ENCODE measurements around the gene FBN1. TPM values are rescaled to one million over a fixed set of nuclear protein-coding genes. Genes with fewer than 3 reads are reported as not detected.

FBN1 gene
- total and polyA plus RNA-seq, 10 of the 15 experiments (the other 5 are each of a cell fraction or from before 2014, with no cell fraction given), result 2.2 to 15.3 (median 7.0) TPM

- ChIA-PET RAD21 (ENCODE audit: unreplicated experiment) (interaction anchor here (1.0 to 1.4 kb wide), 4 partner anchors 48 to 289 kb away, joined by 3 to 5 read pairs (median 4); no protein-coding TSS in a partner anchor), POLR2A (no interaction called here), CTCF (interaction anchor here (0.9 kb wide), 1 partner anchor 286 kb away, joined by 6 read pairs; no protein-coding TSS in a partner anchor), SMC1A (ENCODE audit: uncharacterized antibody, unreplicated experiment) (interaction anchor here (1.2 kb wide), 1 partner anchor 162 kb away, joined by 3 read pairs; no protein-coding TSS in a partner anchor)
- Histone ChIP-seq H3K79me2 (ENCODE audit: control insufficient read depth, insufficient read depth, low read length) (peaks cover 13% of the 10 kb centered on the region), H4K20me1 (ENCODE audit: control insufficient read depth, insufficient read depth) (no peaks in the 10 kb centered on the region), H3K27me3 (replicated peaks in 1 of 2; ENCODE audit: control insufficient read depth in 2 of 2, insufficient read depth in 2 of 2, low read length in 1 of 2) (no peaks in the 10 kb centered on the region), H3K27ac (ENCODE audit: control insufficient read depth, insufficient read depth) (peak overlapping the region; percentile 56), H3K4me3 (peak overlapping the region; percentile 79), H2AFZ (ENCODE audit: control insufficient read depth, low read depth, low read length) (peak overlapping the region; percentile 60), H3K4me2 (ENCODE audit: control insufficient read depth, insufficient read depth) (peak overlapping the region; percentile 81), H3K9me3 (replicated peaks; ENCODE audit: control insufficient read depth, insufficient read depth, low read length) (no peaks in the 10 kb centered on the region), H3K4me1 (ENCODE audit: control insufficient read depth, insufficient read depth, low read length) (peaks cover 8% of the 10 kb centered on the region; the same call in 1 of the 2 replicates), H3K9ac (ENCODE audit: control insufficient read depth, insufficient read depth, low read length) (peak overlapping the region; percentile 85), H3K36me3 (ENCODE audit: control insufficient read depth in 2 of 2, insufficient read depth in 2 of 2, low read length in 1 of 2) (no peaks in the 10 kb centered on the region)
- in situ Hi-C loops (cut with MboI) (no loop called here), intact Hi-C loops (cut with micrococcal nuclease; ENCODE audit: unreplicated experiment) (loop anchor here (5.0 kb wide), 1 partner anchor 142 kb away; no protein-coding TSS in a partner anchor)
- FAIRE-seq (no peak), ATAC-seq (peak; percentile 26; the same call in 1 of the 3 replicates), DNase-seq (ENCODE audit: low read depth, low spot score) (no peak)
- no TSS peak for BruUV-seq (replicated peaks)
- 1% methylated on average over 21 of the region's 26 CpGs for WGBS (ENCODE audit: insufficient coverage, insufficient replicate concordance, low lambda C conversion rate, missing lambda C conversion rate)
- no peak for TF ChIP-seq TCF7 (IDR thresholded peaks at IDR 0.05; ENCODE audit: borderline replicate concordance)
- no peak; the same call in 1 of the 2 replicates for TF ChIP-seq IKZF1 (conservative IDR thresholded peaks at IDR 0.05)
- TF ChIP-seq SIN3A (IDR thresholded peaks at IDR 0.05; ENCODE audit: low read depth, low read length), result no peak
- no peak for TF ChIP-seq IRF3 (IDR thresholded peaks at IDR 0.05)
- no peak for TF ChIP-seq NFIC (IDR thresholded peaks at IDR 0.05; ENCODE audit: low read depth, low read length)
- no peak for TF ChIP-seq MEF2B (IDR thresholded peaks at IDR 0.05; ENCODE audit: partially characterized antibody, poor library complexity, severe bottlenecking)
- TF ChIP-seq, protein P1, sequence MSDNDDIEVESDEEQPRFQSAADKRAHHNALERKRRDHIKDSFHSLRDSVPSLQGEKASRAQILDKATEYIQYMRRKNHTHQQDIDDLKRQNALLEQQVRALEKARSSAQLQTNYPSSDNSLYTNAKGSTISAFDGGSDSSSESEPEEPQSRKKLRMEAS (IDR thresholded peaks at IDR 0.05; ENCODE audit: low read depth, low read length), result no peak
- no peak for TF ChIP-seq ZBTB40 (IDR thresholded peaks at IDR 0.05; ENCODE audit: borderline replicate concordance)
- TF ChIP-seq PRDM15 (CRISPR knock-in tag; IDR thresholded peaks at IDR 0.05), result no peak
- TF ChIP-seq, protein P2, sequence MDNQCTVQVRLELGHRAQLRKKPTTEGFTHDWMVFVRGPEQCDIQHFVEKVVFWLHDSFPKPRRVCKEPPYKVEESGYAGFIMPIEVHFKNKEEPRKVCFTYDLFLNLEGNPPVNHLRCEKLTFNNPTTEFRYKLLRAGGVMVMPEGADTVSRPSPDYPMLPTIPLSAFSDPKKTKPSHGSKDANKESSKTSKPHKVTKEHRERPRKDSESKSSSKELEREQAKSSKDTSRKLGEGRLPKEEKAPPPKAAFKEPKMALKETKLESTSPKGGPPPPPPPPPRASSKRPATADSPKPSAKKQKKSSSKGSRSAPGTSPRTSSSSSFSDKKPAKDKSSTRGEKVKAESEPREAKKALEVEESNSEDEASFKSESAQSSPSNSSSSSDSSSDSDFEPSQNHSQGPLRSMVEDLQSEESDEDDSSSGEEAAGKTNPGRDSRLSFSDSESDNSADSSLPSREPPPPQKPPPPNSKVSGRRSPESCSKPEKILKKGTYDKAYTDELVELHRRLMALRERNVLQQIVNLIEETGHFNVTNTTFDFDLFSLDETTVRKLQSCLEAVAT (IDR thresholded peaks at IDR 0.05), result no peak
- no peak for TF ChIP-seq RUNX3 (IDR thresholded peaks at IDR 0.05; ENCODE audit: low read length)
- TF ChIP-seq SREBF1 (IDR thresholded peaks at IDR 0.05; ENCODE audit: low read length), result no peak
- no peak for TF ChIP-seq BRCA1 (IDR thresholded peaks at IDR 0.05; ENCODE audit: low read depth, low read length)
- TF ChIP-seq SMAD1 (IDR thresholded peaks at IDR 0.05; ENCODE audit: low read depth, partially characterized antibody), result no peak
These were observed 1.1 kb downstream of the FBN1 start for GRCh38 chr15:48644467-48644826.
